ENCODE measurements around the gene PRKCQ.
"Not testable (repeated sequence)": the region's sequence is repeated elsewhere in the genome, so short reads cannot be mapped to it uniquely, and the experiment has no call there.

- not testable (repeated sequence) for TF ChIP-seq CTCF (IDR thresholded peaks at IDR 0.05; ENCODE audit: low read length); EZH2phosphoT487 (IDR thresholded peaks at IDR 0.05; ENCODE audit: low read length); EZH2 (optimal IDR thresholded peaks at IDR 0.05; ENCODE audit: low read depth, low read length)
Measured at GRCh38 chr10:6380478-6380877, 199.6 kb downstream of the PRKCQ start.

All from MM.1S (cell line).